GM21381 (cell line): ENCODE measurements around the gene ANKRD9.

Experiments
- ATAC-seq: cut with Tn5 transposase; IDR thresholded peaks from one replicate; pipeline ENCODE4 v1.9.1; 2021; ENCODE audit warnings: mild to moderate bottlenecking, moderate library complexity; ENCODE audit not compliant: unreplicated experiment

The ANKRD9 gene

DNA sequence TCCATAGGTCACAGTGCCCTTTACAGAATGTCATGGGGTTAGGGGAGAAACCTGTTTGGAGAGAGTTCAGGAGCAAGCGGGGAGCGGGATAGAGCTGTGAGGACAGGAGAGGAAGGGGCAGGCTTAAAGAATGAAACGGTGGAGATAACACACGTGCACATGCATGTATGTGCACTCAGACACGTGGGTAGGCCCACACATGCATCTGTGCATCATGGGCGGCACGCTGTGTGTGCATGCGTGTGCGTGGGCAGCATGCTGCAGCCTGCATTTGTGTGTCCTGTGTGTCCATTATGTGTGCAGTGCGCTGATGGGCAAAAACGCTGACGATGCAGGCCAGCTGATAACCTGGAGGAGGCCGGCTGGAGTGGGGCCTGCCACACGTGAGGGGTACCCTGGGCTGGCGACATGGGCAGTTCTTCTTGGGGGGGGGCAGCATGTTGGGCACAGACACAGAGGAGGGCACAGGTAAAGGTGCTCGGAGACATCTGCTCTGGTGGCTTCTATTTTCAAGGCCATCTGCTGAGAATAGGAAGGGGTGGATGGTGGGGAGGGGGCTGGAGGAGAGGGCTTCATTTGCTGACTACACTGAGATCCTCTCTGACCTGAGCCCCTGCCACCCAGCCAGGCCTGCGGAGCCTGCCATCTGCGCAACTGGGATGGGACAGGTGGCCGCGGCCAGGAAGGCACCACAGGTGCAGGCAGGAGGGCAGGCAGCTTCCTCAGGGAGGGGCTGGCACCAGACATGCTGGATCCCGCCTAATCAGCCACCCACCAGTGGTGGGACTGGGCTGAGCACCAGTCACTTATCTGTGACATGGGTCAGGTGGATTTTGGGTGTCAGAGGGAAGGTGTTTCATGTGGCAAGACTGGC is 4.6 kb upstream of the ANKRD9 start:
- no peak for ATAC-seq

- no peak for ATAC-seq
Measured at GRCh38 chr14:102512793-102513300, 3.3 kb upstream of the ANKRD9 start.

DNA sequence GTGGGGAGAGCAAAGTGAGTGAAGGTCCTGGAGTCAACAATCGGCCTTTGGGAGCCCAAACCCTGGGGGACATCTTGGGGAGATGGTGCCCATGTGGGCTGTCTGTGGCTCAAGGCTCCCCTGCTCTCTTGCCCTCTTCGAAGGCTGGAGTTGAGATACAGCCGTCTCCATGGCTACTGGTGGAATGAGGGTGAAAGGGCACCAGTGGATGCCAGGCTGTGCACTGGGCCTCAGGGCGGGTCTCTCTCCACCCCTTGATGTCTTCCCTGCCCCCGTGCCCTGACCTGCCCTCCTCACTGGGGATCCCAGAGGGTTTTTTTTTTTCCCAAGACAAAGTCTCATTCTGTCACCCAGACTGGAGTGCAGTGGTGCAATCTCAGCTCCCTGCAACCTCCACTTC is 2.0 kb upstream of the ANKRD9 start:
- ATAC-seq = no peak

DNA sequence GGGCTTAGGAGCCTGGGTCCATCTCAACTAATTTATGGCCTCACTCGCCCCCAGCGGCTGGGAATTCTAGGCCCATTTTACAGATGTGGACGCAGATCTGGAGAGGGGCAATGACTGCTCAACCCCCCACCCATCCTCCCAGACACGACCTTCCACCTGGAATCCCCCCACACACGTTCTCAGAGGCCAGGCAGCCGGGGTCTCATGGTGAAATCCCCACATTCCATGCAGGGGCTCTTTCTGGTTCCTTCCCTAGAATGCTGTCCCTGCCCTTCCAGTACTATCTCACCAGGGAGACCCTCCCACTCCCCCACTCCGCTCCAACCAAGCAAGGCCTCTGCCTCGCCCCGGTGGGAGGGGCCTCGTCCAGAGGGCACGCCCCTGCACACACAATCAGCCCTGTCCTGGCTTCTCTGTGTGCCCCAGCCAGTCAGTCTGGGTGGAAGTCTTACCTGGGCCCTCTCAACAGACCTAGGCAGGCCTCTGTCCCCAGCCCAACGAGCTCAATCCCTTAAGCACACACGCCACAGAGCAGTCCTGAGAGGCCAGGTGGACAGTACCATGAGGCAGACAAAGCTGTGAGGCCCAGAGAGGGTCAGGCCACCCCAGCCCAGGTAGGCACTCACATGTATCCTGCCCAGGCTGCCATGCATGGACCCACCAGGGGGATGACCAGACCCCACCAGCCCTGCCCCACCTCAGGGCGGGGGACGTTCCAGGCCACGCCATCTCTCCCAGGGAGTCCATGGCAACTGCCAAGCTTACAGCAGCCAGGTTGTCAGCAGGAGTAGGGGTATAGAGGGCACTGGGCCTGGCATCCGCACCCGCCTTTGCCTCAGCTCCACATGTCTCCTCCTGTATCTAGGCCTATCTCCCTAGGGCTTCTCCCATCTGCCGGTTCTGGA is 1.3 kb upstream of the ANKRD9 start:
- no peak for ATAC-seq

- ATAC-seq = peak; percentile 15
Measured at GRCh38 chr14:102508774-102509745, 516 bp downstream of the ANKRD9 start.

GRCh38 chr14:102508410-102508773 is 1.2 kb downstream of the ANKRD9 start:
- ATAC-seq = no peak

GRCh38 chr14:102507857-102508312 is 1.7 kb downstream of the ANKRD9 start:
- ATAC-seq = no peak

GRCh38 chr14:102507081-102507856 is 2.3 kb downstream of the ANKRD9 start:
- no peak for ATAC-seq

- no peak for ATAC-seq
Measured at GRCh38 chr14:102506626-102506925, 3.0 kb downstream of the ANKRD9 start.

GRCh38 chr14:102505775-102506625 is 3.6 kb downstream of the ANKRD9 start:
- ATAC-seq = no peak

GRCh38 chr14:102505000-102505619 is 4.5 kb downstream of the ANKRD9 start:
- no peak for ATAC-seq

GRCh38 chr14:102504328-102504999 is 5.1 kb downstream of the ANKRD9 start:
- no peak for ATAC-seq

DNA sequence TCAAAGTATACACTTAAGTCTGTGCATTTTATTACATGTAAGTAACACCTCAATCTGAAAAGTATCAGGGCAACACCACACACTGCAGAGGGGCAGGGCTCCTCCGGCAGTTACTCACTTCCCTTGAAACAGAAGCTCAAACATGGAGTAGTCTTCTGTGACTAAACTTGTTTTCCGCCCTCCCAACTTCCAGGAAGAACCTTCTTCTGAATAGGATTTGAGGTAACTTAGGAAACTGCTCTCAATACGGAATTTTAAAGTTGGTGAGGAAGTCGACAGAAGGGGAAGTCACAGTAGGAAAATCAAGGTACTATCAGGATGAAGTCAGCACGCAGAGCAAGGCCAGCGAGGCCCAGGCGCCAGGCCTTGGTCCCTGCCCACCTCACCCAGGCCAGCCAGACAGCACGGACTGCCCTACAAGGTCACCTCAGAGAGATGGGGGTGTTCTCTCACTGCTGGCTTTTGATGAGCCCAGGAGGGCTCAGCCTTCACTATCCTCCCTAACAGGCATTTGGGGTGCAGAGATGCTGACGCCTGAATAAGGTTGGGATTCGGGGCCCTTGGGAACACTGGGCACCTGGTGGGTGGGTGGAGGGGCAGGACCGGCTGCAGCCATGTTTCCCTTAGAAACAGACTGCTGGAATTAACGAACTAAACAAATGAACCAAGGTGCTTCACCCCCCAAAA is 5.8 kb downstream of the ANKRD9 start:
- ATAC-seq = no peak

DNA sequence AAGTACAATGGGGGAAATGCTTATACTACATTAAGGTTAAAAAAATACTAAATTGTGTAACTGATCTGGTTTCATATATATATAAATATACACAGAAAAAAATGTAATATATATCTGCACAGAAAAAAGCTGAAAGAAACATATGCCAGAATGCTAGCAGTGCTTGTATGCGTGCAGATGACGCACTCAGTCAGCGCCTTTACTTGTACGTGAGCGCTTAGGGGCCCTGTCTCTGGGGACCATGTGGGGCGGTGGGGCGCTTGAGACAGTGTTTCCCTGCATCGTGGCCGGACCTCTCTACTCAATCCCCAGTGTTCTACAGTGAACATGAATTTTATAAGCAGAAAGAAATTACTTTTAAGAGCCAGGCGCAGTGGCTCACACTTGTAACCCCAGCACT is 7.0 kb downstream of the ANKRD9 start:
- no peak for ATAC-seq

- ATAC-seq = no peak
Measured at GRCh38 chr14:102501751-102502315, 7.7 kb downstream of the ANKRD9 start.

GRCh38 chr14:102500713-102501112 is 8.9 kb downstream of the ANKRD9 start:
- no peak for ATAC-seq

GRCh38 chr14:102500158-102500662 is 9.4 kb downstream of the ANKRD9 start:
- no peak for ATAC-seq
